Thyroid gland (tissue), 4 donors: Measurements from ENCODE around the gene MYH6. TPM values are rescaled to one million over a fixed set of nuclear protein-coding genes. Genes with fewer than 3 reads are reported as not detected.
A peak's percentile ranks its signal among the peaks of the same experiment; 100 is the strongest.
"Not testable (repeated sequence)": the region's sequence is repeated elsewhere in the genome, so short reads cannot be mapped to it uniquely, and the experiment has no call there.

Source experiments
- DNase-seq, 2 donors: peaks; one replicate each; pipeline ENCODE4 v3.0.0-alpha.2; 2019
- H3K27ac ChIP-seq, 3 donors: fragments of 200-600 bp; sonication (generic); 1 replicate in 2 of 3; 2 replicates in 1 of 3; pipeline ENCODE4 v1.5.1; 2016 to 2019; ENCODE audit warnings: mild to moderate bottlenecking in 1 of 3, moderate library complexity in 1 of 3
- H3K27me3 ChIP-seq: fragments of 200-600 bp; sonication (generic); one replicate; pipeline ENCODE4 v1.5.1; 2019
- H3K36me3 ChIP-seq, 2 donors: fragments of 200-600 bp; sonication (generic); one replicate each; pipeline ENCODE4 v1.5.1; 2016 to 2019
- H3K4me1 ChIP-seq, 2 donors: fragments of 200-600 bp; sonication (generic); one replicate each; pipeline ENCODE4 v1.5.1; 2017 to 2019
- H3K4me3 ChIP-seq, 3 donors: fragments of 200-600 bp; sonication (generic); replicated peaks in 1 of 3; 1 replicate in 2 of 3; 2 replicates in 1 of 3; pipeline ENCODE4 v1.5.1; 2016; ENCODE audit warnings: mild to moderate bottlenecking in 1 of 3
- H3K9me3 ChIP-seq: fragments of 200-600 bp; sonication (generic); one replicate; pipeline ENCODE4 v1.5.1; 2017
- POLR2A ChIP-seq, 2 donors: fragments of 450-650 bp; IDR thresholded peaks; one replicate each; pipeline ENCODE4 v1.6.1; 2017; ENCODE audit warnings: antibody characterized with exemption in 2 of 2, mild to moderate bottlenecking in 2 of 2, moderate library complexity in 1 of 2
- WGBS, 2 donors: methylation state at CpG; one replicate each; pipeline ENCODE4 v1.1.5; 2017; 5-methylcytosine and 5-hydroxymethylcytosine counted together
- intact Hi-C: fragments of 100-400 bp; cut with DNase I; formaldehyde crosslinking; loops from one replicate; pipeline ENCODE4 v1.15.1; 2023
- total RNA-seq, 4 donors: library from RNA; depleted of rRNA; stranded (reverse); fragments of >200 nt; gene quantifications; one replicate each; pipeline ENCODE4 v1.2.3, GENCODE V29; 2016
- TF ChIP-seq, protein P1 (sequence below), 6 experiments: fragments of 200-600 bp in 3 of 6; fragments of 450-650 bp in 3 of 6; sonication (generic) in 3 of 6; IDR thresholded peaks; one replicate each; pipeline ENCODE4 v1.5.1; 2016 to 2019; ENCODE audit warnings: antibody characterized with exemption in 6 of 6, mild to moderate bottlenecking in 2 of 6, inconsistent platforms in 1 of 6, moderate library complexity in 1 of 6

MYH6 gene
- not detected for total RNA-seq

DNA sequence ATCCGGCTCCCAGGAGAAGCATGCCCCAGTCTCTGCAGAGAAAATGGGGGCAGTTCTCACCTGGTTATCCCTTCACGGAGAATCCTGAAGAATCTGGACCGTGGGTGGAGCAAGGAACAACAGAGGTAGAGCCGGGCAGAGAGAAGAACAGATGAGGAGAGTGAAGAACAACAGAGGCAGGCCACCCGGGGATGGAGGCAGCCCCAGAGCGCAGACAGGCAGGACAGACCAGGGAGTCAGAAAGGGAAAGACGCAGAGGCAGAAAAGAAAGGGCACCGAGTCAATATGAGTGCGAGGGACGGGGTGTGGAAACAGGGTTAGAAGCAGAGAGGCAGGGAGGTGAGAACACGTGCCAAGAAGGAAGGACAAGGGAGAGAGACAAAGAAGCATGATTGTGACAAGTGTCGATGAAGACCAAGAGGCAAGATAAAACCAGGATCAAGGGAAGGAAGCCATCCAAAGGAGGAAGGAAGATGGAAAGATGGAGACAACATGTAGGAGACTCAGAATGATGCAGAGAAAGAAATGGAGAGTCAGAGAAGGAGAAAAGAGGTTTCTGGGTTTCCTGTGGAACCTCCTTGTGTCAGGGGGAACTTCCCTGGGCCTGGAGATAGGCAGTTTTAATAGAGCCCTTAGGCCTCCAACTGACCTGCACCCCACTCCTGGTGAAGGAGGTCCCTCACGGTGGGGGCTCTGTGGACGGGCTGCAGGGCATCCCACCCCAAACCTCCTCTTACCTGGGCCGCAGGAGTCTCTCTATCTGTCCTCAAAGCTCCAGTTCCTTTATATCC, at the start of gene MYH6:
TSS of gene MYH6 (minus strand) at position 758 of the 791 bp plus-strand sequence. CDS start 1,050 bp downstream, outside the sequence.
- H3K27ac ChIP-seq = no peak within 1 kb of the TSS
- no peaks in the 10 kb centered on the region for H3K4me1 ChIP-seq
- no peak for DNase-seq
- H3K36me3 ChIP-seq = no peaks in the 10 kb centered on the region
- no peaks in the 10 kb centered on the region for H3K27me3 ChIP-seq
- H3K9me3 ChIP-seq = no peaks in the 10 kb centered on the region
- no peak within 1 kb of the TSS for H3K4me3 ChIP-seq
- intact Hi-C loops = no loop called here
- TF ChIP-seq, protein P1, sequence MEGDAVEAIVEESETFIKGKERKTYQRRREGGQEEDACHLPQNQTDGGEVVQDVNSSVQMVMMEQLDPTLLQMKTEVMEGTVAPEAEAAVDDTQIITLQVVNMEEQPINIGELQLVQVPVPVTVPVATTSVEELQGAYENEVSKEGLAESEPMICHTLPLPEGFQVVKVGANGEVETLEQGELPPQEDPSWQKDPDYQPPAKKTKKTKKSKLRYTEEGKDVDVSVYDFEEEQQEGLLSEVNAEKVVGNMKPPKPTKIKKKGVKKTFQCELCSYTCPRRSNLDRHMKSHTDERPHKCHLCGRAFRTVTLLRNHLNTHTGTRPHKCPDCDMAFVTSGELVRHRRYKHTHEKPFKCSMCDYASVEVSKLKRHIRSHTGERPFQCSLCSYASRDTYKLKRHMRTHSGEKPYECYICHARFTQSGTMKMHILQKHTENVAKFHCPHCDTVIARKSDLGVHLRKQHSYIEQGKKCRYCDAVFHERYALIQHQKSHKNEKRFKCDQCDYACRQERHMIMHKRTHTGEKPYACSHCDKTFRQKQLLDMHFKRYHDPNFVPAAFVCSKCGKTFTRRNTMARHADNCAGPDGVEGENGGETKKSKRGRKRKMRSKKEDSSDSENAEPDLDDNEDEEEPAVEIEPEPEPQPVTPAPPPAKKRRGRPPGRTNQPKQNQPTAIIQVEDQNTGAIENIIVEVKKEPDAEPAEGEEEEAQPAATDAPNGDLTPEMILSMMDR (IDR thresholded peaks at IDR 0.05) = no peak
- TF ChIP-seq POLR2A (IDR thresholded peaks at IDR 0.05) = no peak
- 82 to 84% methylated on average over 15 of the region's 15 CpGs for WGBS, 2 donors

DNA sequence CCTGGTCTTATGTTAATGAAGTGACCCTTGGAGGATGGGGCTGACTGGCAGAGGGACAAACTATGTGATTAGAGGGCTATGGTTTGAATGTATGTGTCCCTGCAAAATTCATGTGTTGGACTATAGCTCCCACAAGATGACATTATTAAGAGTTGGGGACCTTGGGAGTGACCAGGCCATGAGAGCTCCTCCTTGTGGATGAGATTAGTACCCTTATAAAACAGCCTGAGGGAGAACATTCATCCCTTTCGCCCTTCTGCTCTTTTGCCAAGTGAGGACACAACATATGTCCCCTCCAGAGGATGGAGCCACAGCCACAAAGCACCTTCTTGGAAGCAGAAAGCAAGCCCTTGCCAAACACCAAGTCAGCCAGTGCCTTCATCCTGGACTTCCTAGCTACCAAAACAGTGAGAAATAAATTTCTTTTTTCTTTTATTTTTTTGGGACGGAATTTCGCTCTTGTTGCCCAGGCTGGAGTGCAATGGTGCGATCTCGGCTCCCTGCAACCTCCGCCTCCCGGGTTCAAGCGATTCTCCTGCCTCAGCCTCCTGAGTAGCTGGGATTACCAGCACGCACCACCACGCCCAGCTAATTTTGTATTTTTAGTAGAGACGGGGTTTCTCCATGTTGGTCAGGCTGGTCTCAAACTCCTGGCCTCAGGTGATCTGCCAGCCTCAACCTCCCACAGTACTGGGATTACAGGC, 49.0 kb upstream of the MYH6 start:
- H3K9me3 ChIP-seq, H3K36me3 ChIP-seq, H3K27me3 ChIP-seq, H3K27ac ChIP-seq, intact Hi-C loops, H3K4me1 ChIP-seq, DNase-seq, H3K4me3 ChIP-seq: not testable (repeated sequence)
- TF ChIP-seq, protein P1 (IDR thresholded peaks at IDR 0.05) = peak in 1 of 6 experiments; percentile 9
- 90 to 93% methylated on average over 11 of the region's 11 CpGs for WGBS, 2 donors

DNA sequence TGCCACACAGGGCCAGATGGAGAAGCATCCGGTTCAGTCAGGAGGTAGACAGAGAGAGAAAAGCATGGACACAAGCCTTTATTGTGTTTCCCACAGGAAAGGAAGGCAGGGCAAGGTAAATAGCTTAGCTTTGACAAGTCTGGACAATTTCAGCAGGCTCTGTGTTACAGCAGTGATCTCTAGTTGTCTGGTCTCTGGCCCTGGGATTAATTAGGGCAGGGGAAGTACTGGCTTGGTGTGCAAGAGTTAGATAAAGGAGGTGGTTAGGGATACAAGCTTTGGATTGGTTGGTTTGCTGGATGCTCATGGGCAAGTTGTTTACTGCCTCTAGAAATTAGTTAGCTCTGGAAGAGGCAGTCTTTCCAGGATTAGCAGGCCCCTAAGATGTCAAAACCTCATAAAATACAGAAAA, 46.4 kb upstream of the MYH6 start:
- no peak for TF ChIP-seq POLR2A (IDR thresholded peaks at IDR 0.05)
- Histone ChIP-seq H3K4me3 (no peak overlapping the region), H3K36me3 (no peaks in the 10 kb centered on the region), H3K27ac (no peak overlapping the region), H3K9me3 (no peaks in the 10 kb centered on the region), H3K4me1 (peaks cover 0 to 3% of the 10 kb centered on the region in 2 donors), H3K27me3 (no peaks in the 10 kb centered on the region)
- no peak for DNase-seq
- 38 to 56% methylated on average over 1 of the region's 1 CpG for WGBS, 2 donors
- intact Hi-C loops = no loop called here

DNA sequence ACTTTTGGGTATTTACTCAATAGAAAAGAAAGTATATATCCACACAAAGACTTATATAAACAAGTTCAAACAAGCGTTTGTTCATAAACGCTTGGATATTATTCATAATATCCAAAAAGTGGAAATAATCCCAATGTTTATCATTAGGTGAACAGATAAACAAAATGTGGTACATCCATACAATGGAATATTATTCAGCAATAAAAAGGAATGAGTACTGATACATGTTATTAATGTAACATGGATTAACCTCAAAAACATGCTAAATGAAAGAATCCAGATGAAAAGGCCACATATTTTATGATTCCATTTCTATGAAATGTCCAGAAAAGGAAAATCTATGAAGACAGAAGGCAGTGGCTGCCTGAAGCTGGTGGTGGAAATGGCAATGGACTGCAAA, 44.2 kb upstream of the MYH6 start:
- Histone ChIP-seq H3K27ac (no peak overlapping the region), H3K36me3 (no peaks in the 10 kb centered on the region), H3K4me1 (peaks cover 11 to 20% of the 10 kb centered on the region in 2 donors), H3K9me3 (no peaks in the 10 kb centered on the region), H3K27me3 (no peaks in the 10 kb centered on the region), H3K4me3 (no peak overlapping the region)
- WGBS, 2 donors = 91 to 95% methylated on average over 2 of the region's 2 CpGs
- no peak for TF ChIP-seq POLR2A (IDR thresholded peaks at IDR 0.05)
- TF ChIP-seq, protein P1 (IDR thresholded peaks at IDR 0.05) = no peak
- intact Hi-C loops = no loop called here
- no peak for DNase-seq

DNA sequence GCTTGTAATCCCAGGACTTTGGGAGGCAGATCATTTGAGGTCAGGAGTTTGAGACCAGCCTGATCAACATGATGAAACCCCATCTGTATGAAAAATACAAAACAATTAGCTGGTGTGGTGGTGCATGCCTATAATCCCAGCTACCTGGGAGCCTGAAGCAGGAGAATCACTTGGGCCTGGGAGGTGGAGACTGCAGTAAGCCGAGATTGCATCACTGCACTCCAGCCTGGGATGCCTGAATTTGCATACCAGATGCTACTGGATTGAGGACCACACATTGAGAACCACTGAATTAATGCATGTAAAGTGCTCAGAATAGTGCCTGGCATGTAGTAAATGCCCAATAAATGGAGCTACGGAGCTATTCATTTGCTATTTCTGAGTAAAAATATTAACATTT, 42.3 kb upstream of the MYH6 start:
- Histone ChIP-seq H3K27ac (no peak overlapping the region), H3K9me3 (no peaks in the 10 kb centered on the region), H3K4me1 (peaks cover 24 to 28% of the 10 kb centered on the region in 2 donors), H3K27me3 (no peaks in the 10 kb centered on the region), H3K4me3 (no peak overlapping the region), H3K36me3 (no peaks in the 10 kb centered on the region)
- 75 to 85% methylated on average over 2 of the region's 2 CpGs for WGBS, 2 donors
- DNase-seq = no peak
- no peak for TF ChIP-seq POLR2A (IDR thresholded peaks at IDR 0.05)
- TF ChIP-seq, protein P1 (IDR thresholded peaks at IDR 0.05) = no peak
- intact Hi-C loops = no loop called here
